GM10266 (cell line): Measurements from ENCODE around the gene HTR3D.
"Not testable (repeated sequence)": the region's sequence is repeated elsewhere in the genome, so short reads cannot be mapped to it uniquely, and the experiment has no call there.

Experiments used
- DNase-seq: peaks from one replicate; pipeline ENCODE4 v3.0.0; 2012; ENCODE audit errors: extremely low spot score
- TF ChIP-seq, protein P1 (sequence below): IDR thresholded peaks from 2 replicates; pipeline ENCODE4 v1.5.1; 2012; ENCODE audit warnings: mild to moderate bottlenecking, low read depth; ENCODE audit not compliant: control insufficient read depth, insufficient read depth; ENCODE audit errors: missing control alignments

The HTR3D gene

DNA sequence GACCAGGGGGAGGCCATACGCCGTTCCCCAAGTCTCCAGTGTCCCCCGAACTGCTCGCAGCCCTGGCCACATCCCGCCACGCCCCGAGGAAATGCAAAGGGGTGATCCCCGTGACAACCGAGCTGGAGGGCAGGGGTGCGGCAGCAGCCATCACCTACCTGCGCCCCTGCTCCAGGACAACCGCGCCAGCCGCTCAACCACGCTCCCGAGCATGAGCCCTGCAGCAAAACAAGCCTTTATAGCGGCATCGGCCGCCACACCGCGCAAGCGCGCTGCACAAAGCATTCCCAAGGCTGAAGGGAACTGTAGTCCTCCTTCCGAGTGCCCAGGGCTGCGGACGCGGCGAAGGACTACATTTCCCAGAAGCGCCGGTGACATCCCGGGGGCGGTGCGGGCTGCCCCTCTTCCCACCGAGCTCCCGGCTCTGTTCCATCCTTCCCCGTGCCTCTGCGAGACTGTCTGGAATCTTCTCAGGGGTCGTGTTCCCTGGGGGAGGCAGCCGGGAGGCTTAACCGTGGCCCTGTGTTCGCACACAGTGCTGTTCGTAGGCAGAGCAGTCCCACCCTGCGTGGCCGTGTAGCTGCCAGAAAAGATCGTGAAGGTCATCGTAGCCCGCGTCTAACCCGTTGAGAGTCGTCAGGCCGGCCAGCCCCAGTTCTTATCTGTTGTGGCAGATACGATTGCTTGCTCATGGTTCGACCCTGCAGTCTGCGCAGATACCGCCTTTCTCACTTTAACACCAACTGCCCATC lies 13.7 kb upstream of the HTR3D start, which contains the start of gene ABCC5:
Gene ABCC5 (minus strand): TSS at position 213 of the 752 bp plus-strand sequence. CDS start 3,492 bp downstream, outside the sequence.
- TF ChIP-seq, protein P1, sequence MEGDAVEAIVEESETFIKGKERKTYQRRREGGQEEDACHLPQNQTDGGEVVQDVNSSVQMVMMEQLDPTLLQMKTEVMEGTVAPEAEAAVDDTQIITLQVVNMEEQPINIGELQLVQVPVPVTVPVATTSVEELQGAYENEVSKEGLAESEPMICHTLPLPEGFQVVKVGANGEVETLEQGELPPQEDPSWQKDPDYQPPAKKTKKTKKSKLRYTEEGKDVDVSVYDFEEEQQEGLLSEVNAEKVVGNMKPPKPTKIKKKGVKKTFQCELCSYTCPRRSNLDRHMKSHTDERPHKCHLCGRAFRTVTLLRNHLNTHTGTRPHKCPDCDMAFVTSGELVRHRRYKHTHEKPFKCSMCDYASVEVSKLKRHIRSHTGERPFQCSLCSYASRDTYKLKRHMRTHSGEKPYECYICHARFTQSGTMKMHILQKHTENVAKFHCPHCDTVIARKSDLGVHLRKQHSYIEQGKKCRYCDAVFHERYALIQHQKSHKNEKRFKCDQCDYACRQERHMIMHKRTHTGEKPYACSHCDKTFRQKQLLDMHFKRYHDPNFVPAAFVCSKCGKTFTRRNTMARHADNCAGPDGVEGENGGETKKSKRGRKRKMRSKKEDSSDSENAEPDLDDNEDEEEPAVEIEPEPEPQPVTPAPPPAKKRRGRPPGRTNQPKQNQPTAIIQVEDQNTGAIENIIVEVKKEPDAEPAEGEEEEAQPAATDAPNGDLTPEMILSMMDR, result peak; percentile 36
- peak; percentile 98 for DNase-seq

DNA sequence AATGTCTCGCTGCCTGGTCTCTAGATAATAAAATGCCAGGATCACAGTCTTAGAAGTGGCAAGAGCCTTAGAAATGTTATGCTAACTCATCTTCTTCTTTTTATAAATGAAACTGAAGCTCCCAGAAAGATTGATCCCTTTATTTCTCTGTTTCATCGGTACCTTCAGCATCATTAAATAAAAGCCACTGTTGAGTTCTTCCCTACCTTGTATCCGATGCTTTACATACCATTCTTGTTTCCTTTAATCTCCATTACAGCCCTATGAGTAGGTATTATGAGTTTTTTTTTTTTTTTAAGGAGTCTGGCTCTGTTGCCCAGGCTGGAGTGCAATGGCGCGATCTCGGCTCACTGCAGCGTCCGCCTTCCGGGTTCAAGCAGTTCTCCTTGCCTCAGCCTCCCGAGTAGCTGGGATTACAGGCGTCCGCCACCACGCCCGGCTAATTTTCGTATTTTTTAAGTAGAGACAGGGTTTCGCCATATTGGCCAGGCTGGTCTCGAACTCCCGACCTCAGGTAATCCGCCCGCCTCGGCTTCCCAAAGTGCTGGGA lies 13.0 kb upstream of the HTR3D start:
- DNase-seq, result no peak
- TF ChIP-seq, protein P1, result no peak

DNA sequence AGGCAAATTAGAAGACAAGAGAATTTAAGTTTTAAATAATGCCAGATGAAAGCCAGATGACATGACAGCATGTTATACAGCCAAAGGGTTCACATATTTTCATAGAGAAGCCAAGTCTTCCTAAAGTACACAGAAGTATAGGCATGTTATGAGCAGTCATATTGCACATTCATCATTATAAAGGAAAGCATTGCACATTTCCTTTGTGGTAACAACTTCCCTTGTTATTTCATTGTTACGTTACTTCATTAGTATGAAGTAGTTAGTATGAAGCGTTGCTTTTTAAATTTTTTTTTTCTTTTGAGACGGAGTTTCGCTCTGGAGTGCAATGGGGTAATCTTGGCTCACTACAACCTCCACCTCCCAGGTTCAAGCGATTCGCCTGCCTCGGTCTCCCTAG lies 9.2 kb upstream of the HTR3D start:
- DNase-seq, result no peak
- TF ChIP-seq, protein P1, result no peak

DNA sequence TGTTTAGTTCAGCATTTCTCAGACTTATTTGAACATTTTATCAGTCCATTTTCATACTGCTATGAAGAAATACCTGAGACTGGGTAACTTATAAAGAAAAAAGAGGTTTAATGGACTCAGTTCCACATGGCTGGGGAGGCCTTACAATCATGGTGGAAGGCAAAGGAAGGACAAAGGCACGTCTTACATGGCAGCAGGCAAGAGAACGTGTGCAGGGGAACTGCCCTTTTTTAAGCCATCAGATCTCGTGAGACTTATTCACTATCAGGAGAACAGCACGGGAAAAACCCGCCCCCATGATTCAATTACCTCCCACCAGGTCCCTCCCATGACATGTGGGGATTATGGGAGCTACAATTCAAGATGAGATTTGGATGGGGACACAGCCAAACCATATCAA lies 6.3 kb upstream of the HTR3D start:
- not testable (repeated sequence) for DNase-seq

DNA sequence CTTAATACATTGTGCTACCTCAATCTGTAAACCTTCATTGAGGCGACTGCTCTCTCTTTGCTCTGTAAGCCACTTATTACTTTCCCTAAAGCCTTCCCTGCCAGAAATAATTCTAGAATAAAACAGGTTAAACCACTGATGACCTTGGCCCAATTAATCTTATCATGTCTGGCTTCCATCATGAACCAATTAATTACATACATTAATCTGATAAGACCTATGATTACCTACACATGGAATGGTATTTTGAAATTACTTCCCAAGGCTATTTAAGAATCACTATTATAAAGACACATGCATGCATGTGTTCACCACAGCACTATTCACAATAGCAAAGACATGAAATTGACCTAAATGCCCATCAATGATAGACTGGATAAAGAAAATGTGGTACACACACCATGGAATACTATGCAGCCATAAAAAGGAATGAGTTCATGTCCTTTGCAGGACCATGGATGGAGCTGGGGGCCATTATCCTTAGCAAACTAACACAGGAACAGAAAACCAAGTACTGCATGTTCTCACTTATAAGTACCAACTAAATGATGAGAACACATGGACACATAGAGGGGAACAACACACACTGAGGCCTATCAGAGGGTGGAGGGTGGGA lies 3.2 kb upstream of the HTR3D start:
- DNase-seq, result not testable (repeated sequence)

DNA sequence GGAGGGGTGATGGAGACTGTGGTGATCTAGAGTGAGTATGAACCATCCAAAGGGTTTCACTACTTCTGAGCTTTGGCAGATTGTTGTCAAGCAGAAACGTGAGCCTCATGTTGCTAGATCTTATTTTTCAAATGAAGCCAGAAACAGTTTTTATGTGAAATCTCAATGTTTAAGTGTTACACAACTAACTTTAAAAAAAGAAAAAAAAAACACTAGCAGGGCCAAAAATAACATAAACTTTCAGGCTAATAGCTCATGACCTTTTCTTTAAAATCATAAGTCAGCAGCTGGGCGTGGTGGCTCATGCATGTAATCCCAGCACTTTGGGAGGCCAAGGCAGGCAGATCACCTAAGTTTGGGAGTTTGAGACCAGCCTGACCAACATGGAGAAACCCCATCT lies 2.1 kb upstream of the HTR3D start:
- TF ChIP-seq, protein P1, result no peak
- DNase-seq, result no peak

DNA sequence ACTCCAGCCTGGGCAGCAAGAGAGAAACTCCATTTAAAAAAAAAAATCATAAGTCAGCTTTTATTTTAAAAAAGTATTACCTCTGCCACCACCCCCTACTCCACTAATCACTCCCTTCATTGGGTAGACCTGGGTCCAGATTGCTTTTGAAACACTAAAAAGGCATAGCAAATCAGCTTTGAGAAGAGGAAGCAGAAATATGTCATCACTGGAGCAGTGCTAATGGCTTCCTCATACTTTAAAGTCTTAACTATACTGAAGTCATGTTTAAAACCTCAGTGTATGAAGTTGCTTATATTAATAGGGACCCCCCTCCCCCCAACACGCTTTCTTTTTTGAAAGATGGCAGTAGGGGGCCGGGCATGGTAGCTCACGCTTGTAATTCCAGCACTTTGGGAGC lies 1.0 kb upstream of the HTR3D start:
- no peak for DNase-seq
- TF ChIP-seq, protein P1, result no peak

DNA sequence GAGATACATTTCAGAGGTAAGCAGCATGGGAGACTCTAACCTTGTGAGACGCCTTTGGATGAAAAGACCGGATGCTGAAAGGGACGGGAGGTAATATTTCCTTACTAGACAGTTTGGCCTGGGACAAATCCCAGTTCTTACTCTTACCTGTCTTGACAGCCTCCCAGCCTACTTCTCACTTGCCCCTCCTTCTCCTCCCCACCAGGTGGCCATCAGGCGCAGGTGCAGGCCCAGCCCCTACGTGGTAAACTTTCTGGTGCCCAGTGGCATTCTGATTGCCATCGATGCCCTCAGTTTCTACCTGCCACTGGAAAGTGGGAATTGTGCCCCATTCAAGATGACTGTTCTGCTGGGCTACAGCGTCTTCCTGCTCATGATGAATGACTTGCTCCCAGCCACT lies 6.3 kb downstream of the HTR3D start:
- no peak for DNase-seq
- TF ChIP-seq, protein P1, result no peak

DNA sequence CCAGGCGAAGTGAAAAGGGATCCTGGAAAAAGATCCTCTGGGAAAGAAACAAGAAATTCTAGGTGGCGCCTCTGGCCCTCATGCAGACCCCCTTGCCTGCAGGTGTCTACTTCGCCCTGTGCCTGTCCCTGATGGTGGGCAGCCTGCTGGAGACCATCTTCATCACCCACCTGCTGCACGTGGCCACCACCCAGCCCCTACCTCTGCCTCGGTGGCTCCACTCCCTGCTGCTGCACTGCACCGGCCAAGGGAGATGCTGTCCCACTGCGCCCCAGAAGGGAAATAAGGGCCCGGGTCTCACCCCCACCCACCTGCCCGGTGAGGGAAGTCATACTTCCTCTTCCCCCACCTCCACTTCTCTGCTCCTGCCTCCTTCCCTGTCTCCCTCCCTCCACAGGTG lies 6.8 kb downstream of the HTR3D start:
- not testable (repeated sequence) for DNase-seq
